Suppressor macrophage treated with lipopolysaccharide for 4 hours (primary cell): Measurements from ENCODE around the gene GGT5.
"Not testable (repeated sequence)": the region's sequence is repeated elsewhere in the genome, so short reads cannot be mapped to it uniquely, and the experiment has no call there.

Source experiments
- DNase-seq: peaks from one replicate; pipeline ENCODE4 v3.0.0-alpha.2; 2020

GGT5 gene, protein sequence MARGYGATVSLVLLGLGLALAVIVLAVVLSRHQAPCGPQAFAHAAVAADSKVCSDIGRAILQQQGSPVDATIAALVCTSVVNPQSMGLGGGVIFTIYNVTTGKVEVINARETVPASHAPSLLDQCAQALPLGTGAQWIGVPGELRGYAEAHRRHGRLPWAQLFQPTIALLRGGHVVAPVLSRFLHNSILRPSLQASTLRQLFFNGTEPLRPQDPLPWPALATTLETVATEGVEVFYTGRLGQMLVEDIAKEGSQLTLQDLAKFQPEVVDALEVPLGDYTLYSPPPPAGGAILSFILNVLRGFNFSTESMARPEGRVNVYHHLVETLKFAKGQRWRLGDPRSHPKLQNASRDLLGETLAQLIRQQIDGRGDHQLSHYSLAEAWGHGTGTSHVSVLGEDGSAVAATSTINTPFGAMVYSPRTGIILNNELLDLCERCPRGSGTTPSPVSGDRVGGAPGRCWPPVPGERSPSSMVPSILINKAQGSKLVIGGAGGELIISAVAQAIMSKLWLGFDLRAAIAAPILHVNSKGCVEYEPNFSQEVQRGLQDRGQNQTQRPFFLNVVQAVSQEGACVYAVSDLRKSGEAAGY

DNA sequence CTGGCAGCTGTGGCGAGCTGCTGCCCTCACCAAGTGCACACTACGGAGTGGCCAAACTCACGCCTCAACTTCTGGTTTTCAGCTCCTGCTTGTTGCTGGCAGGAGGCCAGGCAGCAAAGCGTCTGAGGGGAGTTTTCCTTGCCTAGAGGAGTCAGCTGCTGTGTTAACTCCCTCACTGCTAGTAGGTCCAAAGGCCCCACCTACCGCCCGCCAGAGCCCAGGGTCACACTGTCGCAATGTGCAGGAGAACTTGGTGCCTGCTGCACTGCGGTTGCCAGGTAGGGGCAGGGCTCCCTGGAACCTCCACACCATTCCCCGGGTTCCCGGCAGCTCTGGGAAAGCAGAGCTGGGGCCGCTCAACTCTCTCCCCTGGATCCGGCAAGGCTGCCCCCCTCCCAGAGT, at the start of gene GGT5:
GGT5 (minus strand) TSS at position 53 of the 402 bp plus-strand sequence. CDS start 357 bp downstream, outside the sequence.
- DNase-seq, result peak; percentile 15

DNA sequence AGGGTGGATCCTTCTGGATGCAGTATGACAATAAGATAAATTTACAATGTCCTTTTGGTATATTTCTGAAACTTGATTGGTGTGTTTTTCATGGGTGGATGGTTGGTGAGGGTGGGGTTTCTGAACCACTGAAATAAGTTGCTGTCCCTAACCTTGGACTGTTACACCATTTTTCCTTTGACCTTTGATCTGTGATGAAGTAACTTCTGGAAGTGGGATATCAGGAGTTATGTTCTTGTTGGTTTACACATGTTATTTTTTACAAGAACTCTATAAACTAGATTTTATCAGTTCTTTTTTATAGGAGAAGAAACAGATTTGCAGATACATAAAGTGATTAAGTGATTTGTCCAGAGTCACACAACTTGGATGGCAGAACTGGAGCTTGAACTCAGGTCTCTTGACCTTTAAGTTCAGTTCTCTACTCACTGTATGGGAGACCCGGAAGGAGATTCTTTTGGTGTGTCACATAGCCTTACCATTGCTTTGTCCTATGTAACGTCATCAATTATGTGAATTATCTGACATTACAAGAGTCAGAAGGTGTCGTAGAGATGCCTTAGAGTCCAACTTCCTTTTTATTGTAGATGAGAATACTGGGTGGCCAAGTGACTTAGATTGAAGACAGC, 47.4 kb upstream of the GGT5 start:
- not testable (repeated sequence) for DNase-seq

DNA sequence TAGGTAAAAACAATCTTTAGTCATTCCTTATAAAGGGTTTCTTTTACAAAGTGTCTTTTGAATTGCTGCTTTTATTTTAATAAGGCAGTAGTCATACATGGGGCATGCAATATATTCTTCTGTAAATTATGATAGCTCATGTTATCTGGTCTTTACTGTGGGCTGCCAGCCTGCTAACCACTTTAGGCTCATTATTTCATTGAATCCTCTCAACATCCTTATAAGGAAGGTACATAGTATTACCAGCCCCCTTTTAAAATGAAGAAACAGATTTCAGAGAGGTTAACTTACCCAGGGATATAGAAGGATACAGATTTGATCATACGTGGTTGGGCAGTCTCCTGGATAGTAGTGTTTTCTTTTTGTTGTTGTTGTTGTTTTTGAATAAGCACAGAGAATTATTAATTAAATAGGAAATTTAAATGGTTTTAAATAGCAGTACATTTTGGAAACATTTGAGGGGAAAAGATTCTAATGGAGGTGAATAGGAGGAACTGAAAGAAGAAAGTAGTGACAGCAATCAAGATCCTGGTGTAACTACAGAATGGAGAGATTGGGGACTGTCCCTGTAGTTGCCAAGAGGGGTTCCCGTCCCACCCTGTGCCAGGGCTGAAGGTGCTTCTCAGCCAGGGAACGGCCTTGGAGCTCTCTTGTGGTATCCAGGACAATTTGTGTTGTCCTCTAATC, 46.8 kb upstream of the GGT5 start:
- DNase-seq, result no peak

DNA sequence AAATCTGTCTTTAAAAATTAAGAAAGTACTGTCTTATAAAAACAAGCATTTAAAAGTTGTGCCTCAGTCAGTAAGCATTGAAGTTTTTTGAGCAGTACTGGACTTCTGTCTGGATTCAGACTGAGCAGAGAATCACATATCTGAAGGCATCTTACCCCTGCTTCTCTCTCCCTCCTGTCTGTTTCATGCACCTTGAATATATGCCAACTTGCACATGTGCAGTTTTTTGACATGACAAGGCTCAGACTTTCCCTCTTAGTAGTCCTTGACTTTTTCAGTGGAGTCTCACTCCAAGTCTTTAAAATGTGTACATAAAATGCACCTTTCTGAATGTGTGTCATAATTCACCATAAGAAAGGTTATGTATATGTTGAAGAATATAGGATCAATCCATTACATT, 45.6 kb upstream of the GGT5 start:
- DNase-seq, result no peak

DNA sequence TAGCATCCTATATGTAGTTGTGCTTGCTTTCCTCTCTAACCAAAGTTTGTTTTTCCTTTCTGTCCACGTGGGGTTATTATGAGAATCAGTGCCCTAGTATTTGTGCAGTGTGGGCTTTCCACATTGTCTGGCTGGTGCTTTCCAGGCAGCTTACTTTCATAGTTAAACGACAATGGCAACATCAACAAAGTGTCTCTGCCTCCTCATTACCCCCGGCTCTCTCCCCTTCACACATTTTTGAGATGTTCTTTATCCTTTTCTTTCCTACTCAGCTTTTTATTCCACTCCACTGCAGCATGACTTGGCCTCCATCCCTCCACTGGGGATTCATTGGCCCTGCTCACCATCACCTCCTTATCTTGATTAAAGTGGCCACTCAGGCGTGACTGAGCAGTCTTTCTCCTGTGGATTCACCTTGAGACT, 44.9 kb upstream of the GGT5 start:
- DNase-seq, result no peak

DNA sequence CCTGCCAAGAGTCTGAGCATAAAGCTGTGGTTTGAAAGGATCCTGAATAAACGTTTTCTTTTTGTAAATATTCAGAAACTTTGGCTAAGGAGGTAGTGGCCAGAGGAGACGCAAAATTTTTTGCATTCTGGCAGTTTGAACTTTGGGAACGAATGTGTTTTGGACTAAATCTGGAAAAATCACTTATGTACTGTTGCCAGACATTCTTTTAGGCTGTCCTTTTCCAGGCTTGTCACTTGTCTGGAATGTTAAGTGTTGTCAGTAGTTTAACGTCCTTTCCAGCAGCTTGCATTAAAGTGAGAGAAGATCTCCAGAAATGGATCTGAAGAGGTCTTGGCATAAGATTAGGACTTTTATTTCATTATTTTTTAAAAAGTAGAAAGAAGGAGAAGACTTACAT, 44.2 kb upstream of the GGT5 start:
- DNase-seq, result no peak

DNA sequence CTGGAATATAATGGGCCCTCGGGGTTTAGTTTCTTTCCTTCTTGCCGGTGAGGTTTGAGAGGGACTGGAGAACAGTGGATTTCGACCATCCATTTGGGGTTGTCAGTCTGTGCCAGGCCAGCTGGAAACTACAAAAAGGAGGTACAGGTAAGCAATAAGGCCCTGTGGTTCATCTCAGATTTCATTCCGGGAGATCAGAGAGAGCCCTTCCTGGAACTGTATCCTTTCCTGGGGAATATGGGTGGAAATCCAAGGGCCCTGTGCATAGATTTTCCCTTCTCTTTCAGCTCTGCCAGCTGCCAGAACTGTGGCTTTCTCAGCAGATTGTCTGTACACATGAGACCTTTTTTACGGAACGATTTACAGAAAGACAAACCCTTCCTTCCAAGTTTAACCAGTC, 42.9 kb upstream of the GGT5 start:
- DNase-seq, result not testable (repeated sequence)

DNA sequence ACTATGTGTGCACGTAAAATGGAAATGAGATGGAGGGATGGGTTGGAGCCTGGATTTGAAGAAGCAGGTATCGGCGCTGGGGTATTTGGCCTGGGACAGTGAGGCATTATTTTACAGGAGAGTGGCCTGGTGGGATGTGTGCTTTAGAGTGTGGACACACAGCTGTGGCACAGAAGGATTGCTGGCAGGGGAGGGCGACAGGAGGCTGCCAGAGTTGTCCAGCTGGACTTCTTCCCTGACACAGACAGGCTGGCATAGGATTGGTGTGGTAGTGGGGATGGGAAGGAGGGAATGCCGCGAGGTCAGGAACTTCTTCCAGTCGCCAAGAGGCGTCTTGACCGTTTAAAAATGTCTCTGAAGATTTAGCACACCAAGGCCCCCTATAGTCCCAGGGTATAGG, 42.3 kb upstream of the GGT5 start:
- DNase-seq, result not testable (repeated sequence)

DNA sequence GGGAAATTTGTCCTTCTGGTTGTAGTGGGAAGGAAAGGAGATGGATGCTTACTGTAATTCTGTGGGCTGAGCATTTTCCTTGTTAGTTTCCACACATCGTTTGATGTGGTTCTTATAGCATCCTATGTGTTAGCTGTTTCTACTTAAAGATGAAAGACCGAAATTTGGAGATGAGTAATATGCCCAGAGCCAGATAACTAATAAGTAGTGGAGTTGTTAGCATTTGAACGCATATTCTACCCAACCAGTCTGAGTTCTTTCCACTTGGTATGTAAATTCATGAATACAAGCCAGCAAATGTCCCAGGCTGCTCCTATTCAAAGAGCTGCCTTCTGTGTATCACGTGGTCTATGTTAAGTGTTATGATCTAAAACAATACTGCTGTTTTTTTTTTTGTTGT, 40.4 kb upstream of the GGT5 start:
- no peak for DNase-seq

DNA sequence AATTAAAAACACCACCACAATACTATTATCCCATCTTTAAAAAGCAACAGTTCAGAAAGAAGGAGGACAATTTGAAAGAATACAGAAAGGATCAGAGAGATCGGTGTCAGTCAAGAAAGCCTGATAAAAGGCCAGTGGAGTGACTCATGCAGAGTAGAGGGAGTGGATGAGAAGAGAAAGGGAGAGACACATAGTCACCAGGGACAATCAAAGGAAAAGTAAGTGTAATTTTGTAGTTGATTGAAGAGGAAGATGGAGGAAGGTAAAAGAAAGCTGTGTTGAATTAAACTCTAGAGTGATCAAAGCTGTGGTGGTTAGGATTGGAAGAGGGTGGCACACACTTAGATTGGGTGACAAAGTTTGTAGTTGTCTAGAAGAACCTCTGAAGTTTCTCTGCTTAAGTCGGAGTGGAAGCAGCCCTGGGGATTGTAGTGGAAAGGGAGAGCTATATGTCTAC, 39.9 kb upstream of the GGT5 start:
- no peak for DNase-seq

DNA sequence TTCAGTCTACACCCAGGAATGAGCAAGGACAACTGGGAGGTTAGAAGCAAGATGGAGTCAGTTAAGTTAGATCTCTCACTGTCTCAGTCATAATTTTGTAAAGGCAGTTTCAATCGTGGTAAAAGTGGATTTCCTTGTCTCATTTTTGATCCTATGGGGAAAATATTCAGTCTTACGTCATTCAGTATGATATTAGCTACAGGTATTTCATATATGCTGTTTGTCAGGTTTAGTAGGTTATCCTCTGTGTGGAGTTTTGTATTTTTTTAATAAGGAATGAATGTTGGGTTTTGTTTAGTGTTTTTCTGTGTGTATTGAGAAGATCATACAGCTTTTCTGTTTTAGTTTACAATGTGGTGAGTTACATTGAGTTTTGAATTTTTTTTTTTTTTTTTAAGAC, 37.5 kb upstream of the GGT5 start:
- no peak for DNase-seq

DNA sequence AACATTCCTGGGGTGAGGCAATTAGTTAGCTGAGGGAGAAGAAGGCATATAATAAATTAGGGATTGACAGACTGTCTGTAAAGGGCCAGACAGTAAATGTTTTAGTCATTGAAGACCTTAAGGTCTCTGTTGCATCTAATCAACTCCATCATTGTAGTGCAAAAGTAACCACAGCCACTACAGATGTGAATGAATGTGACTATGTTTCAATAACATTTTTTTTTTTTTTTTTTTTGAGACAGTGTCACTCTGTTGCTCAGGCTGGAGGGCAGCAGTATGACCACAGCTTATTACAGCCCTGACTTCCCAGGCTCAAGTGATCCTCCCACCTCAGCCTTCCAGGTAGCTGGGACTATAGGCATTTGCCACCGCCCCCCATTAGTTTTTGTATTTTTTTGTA, 35.5 kb upstream of the GGT5 start:
- not testable (repeated sequence) for DNase-seq

DNA sequence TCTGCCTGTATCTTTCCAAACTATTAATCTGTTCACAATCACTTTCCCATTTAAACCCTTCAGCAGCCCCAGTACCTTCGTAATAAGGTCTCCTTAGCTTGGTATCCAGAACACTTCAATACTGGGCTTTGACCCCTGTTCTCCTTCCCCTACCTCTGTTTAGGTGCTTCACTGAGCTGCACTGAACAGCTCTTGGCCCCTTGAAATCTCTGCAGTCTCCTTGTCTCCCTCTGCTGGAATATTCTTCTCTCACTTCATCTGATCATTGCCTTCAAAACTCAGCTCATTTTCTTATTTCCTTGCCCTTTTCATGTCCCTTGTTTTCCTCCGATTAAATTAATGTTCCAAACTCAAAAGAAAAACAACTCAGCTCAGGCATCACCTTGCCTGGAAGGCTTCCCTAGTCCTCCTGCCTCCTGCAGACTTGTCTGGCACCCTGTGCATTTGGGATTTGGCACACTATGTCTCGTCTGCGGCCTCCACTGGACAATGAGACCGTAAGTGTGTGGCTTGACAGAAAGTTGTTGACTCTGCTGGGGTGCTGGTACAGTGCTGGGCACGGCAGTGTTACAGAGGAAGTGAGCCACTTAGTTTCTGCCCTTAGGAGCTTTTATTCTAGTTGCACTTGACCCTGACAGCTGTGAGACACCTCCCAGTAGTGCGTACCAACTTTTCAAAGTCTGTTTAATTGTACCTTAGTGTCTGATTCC, 30.0 kb upstream of the GGT5 start:
- DNase-seq, result not testable (repeated sequence)

DNA sequence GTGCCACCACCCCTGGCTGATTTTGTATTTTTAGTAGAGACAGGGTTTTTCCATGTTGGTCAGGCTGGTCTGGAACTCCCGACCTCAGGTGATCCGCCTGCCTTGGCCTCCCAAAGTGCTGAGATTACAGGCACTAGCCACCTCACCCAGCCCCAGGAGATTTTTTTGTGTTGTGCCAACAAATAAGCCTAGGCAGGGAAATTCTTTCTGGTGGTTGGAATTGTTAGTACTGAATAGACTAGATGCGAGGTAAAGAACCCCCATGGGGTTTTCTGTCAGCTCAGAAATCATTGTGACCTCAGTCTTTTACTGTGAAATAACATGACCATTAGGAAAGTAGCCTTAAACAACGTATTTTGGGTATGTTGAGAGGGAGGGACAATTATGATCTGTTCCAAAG, 29.0 kb upstream of the GGT5 start:
- not testable (repeated sequence) for DNase-seq

DNA sequence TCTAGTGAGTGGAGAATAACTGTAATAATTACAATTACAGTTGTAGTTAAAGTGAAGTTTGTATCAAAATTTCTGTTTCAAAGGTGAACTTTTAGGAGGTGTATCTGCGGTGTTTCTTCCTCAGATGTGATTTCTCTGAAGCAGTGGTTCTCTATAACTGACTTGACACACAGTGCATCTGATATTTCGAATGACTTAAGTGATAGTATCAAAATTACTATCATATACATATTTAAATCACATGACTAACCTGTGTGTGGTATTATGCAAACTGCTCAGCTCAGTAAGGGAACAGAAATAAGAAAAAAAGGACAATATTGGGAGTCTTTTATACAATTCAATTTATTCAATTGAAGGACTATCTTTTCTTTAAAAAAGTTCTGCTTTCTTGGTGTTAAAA, 28.1 kb upstream of the GGT5 start:
- DNase-seq, result not testable (repeated sequence)

DNA sequence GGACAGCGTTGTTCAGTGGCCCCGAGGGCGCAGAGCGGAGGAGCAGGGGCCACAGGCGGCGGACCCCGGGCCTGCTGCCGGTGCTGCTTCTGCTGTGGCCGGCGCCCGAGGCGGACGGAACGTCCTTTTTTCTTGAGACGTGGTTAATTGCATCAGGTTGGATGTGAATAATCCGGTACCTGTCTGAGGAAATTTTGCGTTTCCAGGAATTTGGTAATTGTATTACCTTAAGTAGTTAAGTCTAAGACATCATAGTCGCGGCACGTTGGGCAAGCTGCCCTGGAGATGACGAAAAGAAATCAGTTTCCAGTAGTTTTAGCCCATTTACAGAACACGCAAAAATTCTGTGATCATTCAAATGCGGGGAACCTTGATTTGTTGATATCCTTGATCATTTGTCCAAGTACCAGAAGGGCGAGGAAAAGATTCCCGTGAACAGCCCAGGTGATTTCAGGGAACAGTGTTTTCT, 26.5 kb upstream of the GGT5 start:
- DNase-seq, result peak; percentile 25

DNA sequence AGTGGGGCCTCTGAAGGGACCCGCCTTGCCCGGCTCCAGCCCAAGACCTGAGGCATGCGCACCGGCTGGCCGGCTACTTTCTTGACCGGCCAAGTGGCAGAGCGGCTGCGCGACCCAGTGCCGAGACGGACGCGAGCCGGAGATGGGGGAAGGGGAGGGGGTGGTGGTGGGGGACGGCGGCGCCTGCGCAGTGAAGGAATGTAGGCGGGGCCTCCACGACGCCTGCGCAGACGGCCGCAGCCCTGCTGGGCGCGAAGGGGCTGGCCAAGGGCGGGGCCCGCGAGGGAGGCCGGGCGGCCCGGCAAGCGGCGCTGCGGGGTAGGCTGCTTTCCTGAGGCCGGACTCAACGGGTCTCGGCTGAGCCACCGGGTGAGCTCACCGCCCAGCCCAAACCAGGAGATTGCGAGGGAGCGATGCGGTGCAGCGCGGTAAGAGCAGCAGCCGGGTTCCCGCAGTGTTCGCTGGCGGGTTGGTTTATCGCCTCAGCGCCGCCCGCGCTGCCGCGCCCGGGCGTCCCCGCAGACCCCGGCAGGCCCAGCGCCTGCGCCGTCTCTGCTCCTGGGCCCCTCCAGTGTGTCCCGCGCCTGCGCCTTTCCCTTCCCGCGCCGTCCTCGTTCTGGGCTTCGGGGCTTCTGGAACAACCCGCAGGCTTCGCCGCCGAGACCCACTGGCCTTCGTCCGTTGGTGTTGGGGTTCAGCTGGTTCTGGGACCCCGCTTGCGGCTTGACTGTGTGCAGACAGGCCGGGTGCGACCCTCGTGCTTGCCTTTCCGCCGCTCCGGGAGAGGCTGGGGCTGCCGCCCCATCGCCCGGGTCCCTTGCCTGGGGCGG, 25.9 kb upstream of the GGT5 start, which contains the start of gene SPECC1L:
SPECC1L (plus strand) TSS at position 276 of the 830 bp plus-strand sequence. CDS start 31,401 bp downstream, outside the sequence.
- peak; percentile 98 for DNase-seq

DNA sequence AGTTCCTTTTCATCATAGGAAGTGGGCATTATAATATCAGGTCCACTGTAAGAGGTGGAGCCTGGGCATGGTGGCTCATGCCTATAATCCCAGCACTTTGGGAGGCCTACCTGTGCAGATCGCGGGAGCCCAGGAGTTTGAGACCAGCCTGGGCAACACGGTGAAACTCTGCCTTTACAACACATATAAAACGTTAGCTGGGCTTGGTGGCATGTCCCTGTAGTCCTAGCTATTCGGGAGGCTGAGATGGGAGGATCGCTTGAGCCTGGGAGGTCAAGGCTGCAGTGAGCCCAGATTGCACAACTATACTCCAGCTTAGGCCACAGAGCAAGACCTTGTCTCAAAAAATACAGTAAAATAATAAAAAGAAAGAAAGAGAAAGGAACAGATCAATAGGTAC, 21.6 kb upstream of the GGT5 start:
- DNase-seq, result not testable (repeated sequence)

DNA sequence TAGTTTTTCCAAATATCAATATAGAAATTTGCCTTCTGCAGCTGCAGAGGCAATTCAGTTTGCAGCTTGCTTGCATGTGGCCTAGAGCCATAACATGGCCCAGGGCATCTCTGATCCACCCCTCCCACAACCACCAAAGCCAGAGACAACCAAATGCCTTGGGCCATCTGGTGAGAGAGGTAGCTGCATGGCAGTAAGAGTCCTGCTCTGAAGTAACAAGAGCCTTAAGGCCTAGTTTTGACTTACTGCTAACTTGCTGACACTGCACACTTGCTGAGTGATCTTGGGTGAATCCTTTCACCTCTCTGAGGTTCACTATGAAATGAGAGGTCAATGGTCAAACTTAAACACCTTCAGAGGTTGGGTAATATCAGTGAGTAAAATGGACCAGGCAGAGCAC, 20.9 kb upstream of the GGT5 start:
- DNase-seq, result no peak

DNA sequence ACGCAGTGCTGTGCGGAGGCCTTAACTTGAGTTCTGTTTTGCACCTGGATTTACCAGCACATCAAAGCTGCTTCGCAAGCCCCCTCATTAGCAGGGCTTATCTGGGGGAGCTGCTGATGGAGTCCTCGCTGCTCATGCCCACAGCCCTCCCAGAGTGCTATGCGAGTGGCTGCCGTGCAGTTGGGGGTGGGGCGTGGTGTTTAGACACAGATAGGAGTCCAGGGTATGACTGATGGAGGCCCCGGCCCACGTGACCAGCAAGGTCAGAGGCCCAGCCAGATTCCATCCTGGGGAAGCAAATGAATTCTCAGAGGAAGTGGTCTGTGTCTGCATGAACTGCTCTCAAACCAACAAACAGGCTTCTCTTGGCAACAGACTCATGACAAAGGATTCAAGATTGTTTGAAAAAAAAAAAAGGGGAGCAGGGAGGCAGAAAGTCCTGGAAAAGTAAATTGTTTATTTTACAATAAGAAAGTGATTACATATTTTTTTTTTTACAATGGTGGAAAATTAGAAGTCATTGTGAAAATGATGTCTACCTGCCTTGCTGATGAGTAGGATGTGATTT, 19.5 kb upstream of the GGT5 start:
- DNase-seq, result not testable (repeated sequence)

DNA sequence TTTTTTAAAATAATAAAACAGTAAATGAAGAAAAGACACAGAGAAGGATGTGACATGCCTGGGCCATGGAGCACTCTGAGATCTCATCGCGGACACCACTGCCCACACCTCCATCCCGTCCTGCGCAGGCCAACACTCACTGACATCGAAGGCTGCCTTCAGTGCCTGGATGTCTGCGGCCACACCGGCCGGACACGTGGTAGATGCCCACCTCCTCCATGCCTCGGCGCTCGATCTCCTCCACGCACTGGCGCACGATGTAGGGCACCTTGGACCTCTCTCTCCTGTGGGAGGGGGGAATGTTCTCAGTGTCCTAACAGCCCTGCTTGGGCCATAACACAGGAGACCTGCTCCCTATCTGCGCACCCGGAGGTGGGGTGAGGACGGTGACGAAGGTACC, 18.6 kb upstream of the GGT5 start:
- not testable (repeated sequence) for DNase-seq
